ENCODE measurements around the gene TTI1. TPM values are rescaled to one million over a fixed set of nuclear protein-coding genes. Genes with fewer than 3 reads are reported as not detected.
A peak's percentile ranks its signal among the peaks of the same experiment; 100 is the strongest.

TTI1 gene
- total RNA-seq, 2 experiments from 2014 or later = 29.3 to 32.2 TPM

GRCh38 chr20:38052870-38053269 is 19.6 kb upstream of the TTI1 start:
- H3K27ac Mint-ChIP-seq = no peak overlapping the region
- ATAC-seq = no peak
- DNase-seq = no peak
- H3K27me3 Mint-ChIP-seq (ENCODE audit: low read depth) = no peaks in the 10 kb centered on the region
- no peak overlapping the region for H3K4me3 Mint-ChIP-seq
- CTCF ChIA-PET = interaction anchor here (0.9 to 2.4 kb wide), 4 partner anchors 16 to 169 kb away, joined by 3 to 14 read pairs (median 10); no protein-coding TSS in a partner anchor
- peaks cover 27% of the 10 kb centered on the region for H3K36me3 Mint-ChIP-seq (ENCODE audit: low read depth)
- POLR2A ChIA-PET = interaction anchor here (1.0 kb wide), 1 partner anchor 115 kb away, joined by 3 read pairs; no protein-coding TSS in a partner anchor
- peaks cover 23% of the 10 kb centered on the region for H3K4me1 Mint-ChIP-seq (ENCODE audit: low read depth)
- no peaks in the 10 kb centered on the region for H3K9me3 Mint-ChIP-seq (ENCODE audit: insufficient read depth)

GRCh38 chr20:38050686-38051085 is 17.4 kb upstream of the TTI1 start:
- no peak overlapping the region for H3K4me3 Mint-ChIP-seq
- DNase-seq = no peak
- no peaks in the 10 kb centered on the region for H3K27me3 Mint-ChIP-seq (ENCODE audit: low read depth)
- peaks cover 15% of the 10 kb centered on the region for H3K4me1 Mint-ChIP-seq (ENCODE audit: low read depth)
- H3K36me3 Mint-ChIP-seq (ENCODE audit: low read depth) = peaks cover 25% of the 10 kb centered on the region
- CTCF ChIA-PET = interaction anchor here (0.7 to 2.1 kb wide), 6 partner anchors 9 to 487 kb away, joined by 3 to 6 read pairs (median 3); no protein-coding TSS in a partner anchor
- ATAC-seq = no peak
- H3K27ac Mint-ChIP-seq = peak overlapping the region; percentile 9
- no peaks in the 10 kb centered on the region for H3K9me3 Mint-ChIP-seq (ENCODE audit: insufficient read depth)
- POLR2A ChIA-PET = interaction anchor here (0.6 kb wide), 1 partner anchor 17 kb away, joined by 4 read pairs; the partner anchor contains the start of genes RPRD1B and TTI1

- H3K4me3 Mint-ChIP-seq = no peak overlapping the region
- no peak overlapping the region for H3K27ac Mint-ChIP-seq
- no peak for DNase-seq
- no peaks in the 10 kb centered on the region for H3K27me3 Mint-ChIP-seq (ENCODE audit: low read depth)
- peaks cover 23% of the 10 kb centered on the region for H3K36me3 Mint-ChIP-seq (ENCODE audit: low read depth)
- ChIA-PET POLR2A (no interaction called here), CTCF (interaction anchor here (0.7 to 2.4 kb wide), 6 partner anchors 7 to 486 kb away, joined by 3 to 16 read pairs (median 4); no protein-coding TSS in a partner anchor)
- no peak for ATAC-seq
- H3K9me3 Mint-ChIP-seq (ENCODE audit: insufficient read depth) = no peaks in the 10 kb centered on the region
- H3K4me1 Mint-ChIP-seq (ENCODE audit: low read depth) = peaks cover 12% of the 10 kb centered on the region
Observed at GRCh38 chr20:38049800-38050199, 16.5 kb upstream of the TTI1 start.

GRCh38 chr20:38046572-38046971 is 13.3 kb upstream of the TTI1 start:
- H3K36me3 Mint-ChIP-seq (ENCODE audit: low read depth) = peaks cover 41% of the 10 kb centered on the region
- CTCF ChIA-PET = interaction anchor here (0.8 to 1.0 kb wide), 2 partner anchors 11 to 174 kb away, joined by 3 to 4 read pairs; no protein-coding TSS in a partner anchor
- no peak overlapping the region for H3K27ac Mint-ChIP-seq
- ATAC-seq = no peak
- H3K27me3 Mint-ChIP-seq (ENCODE audit: low read depth) = no peaks in the 10 kb centered on the region
- no peak overlapping the region for H3K4me3 Mint-ChIP-seq
- POLR2A ChIA-PET = interaction anchor here (1.4 kb wide), 1 partner anchor 13 kb away, joined by 5 read pairs; the partner anchor contains the start of genes RPRD1B and TTI1
- H3K4me1 Mint-ChIP-seq (ENCODE audit: low read depth) = peaks cover 17% of the 10 kb centered on the region
- H3K9me3 Mint-ChIP-seq (ENCODE audit: insufficient read depth) = no peaks in the 10 kb centered on the region
- DNase-seq = no peak

- ChIA-PET CTCF (interaction anchor here (1.1 to 1.5 kb wide), 2 partner anchors 11 to 13 kb away, joined by 3 to 6 read pairs; partner anchors contain the start of gene RPRD1B), POLR2A (interaction anchor here (1.7 kb wide), 1 partner anchor 11 kb away, joined by 10 read pairs; the partner anchor contains the start of genes RPRD1B and TTI1)
- Mint-ChIP-seq H3K36me3 (ENCODE audit: low read depth) (peaks cover 42% of the 10 kb centered on the region), H3K4me3 (no peak overlapping the region), H3K9me3 (ENCODE audit: insufficient read depth) (no peaks in the 10 kb centered on the region), H3K27ac (no peak overlapping the region), H3K4me1 (ENCODE audit: low read depth) (peaks cover 15% of the 10 kb centered on the region), H3K27me3 (ENCODE audit: low read depth) (no peaks in the 10 kb centered on the region)
- ATAC-seq (no peak), DNase-seq (no peak)
Observed at GRCh38 chr20:38044685-38045084, 11.4 kb upstream of the TTI1 start.

- H3K4me3 Mint-ChIP-seq = no peak overlapping the region
- no peak for ATAC-seq
- no peaks in the 10 kb centered on the region for H3K9me3 Mint-ChIP-seq (ENCODE audit: insufficient read depth)
- DNase-seq = no peak
- no peaks in the 10 kb centered on the region for H3K27me3 Mint-ChIP-seq (ENCODE audit: low read depth)
- peaks cover 43% of the 10 kb centered on the region for H3K36me3 Mint-ChIP-seq (ENCODE audit: low read depth)
- no peak overlapping the region for H3K27ac Mint-ChIP-seq
- POLR2A ChIA-PET = interaction anchor here (1.7 kb wide), 1 partner anchor 10 kb away, joined by 10 read pairs; the partner anchor contains the start of genes RPRD1B and TTI1
- peaks cover 16% of the 10 kb centered on the region for H3K4me1 Mint-ChIP-seq (ENCODE audit: low read depth)
- CTCF ChIA-PET = interaction anchor here (0.6 to 2.1 kb wide), 4 partner anchors 10 to 178 kb away, joined by 3 to 7 read pairs (median 3); partner anchors contain the start of gene RPRD1B
Observed at GRCh38 chr20:38043512-38044300, 10.4 kb upstream of the TTI1 start.

GRCh38 chr20:38040276-38040675 is 7.0 kb upstream of the TTI1 start:
- Mint-ChIP-seq H3K27ac (no peak overlapping the region), H3K9me3 (ENCODE audit: insufficient read depth) (no peaks in the 10 kb centered on the region), H3K27me3 (ENCODE audit: low read depth) (no peaks in the 10 kb centered on the region), H3K4me3 (no peak overlapping the region), H3K4me1 (ENCODE audit: low read depth) (peaks cover 36% of the 10 kb centered on the region), H3K36me3 (ENCODE audit: low read depth) (peaks cover 53% of the 10 kb centered on the region)
- ChIA-PET POLR2A (no interaction called here), CTCF (interaction anchor here (2.0 kb wide), 1 partner anchor 17 kb away, joined by 7 read pairs; no protein-coding TSS in a partner anchor)
- DNase-seq = no peak
- no peak for ATAC-seq

GRCh38 chr20:38036366-38036765 is 3.1 kb upstream of the TTI1 start:
- DNase-seq = no peak
- Mint-ChIP-seq H3K4me1 (ENCODE audit: low read depth) (peaks cover 51% of the 10 kb centered on the region), H3K27ac (no peak overlapping the region), H3K9me3 (ENCODE audit: insufficient read depth) (no peaks in the 10 kb centered on the region), H3K4me3 (no peak overlapping the region), H3K36me3 (ENCODE audit: low read depth) (peaks cover 44% of the 10 kb centered on the region), H3K27me3 (ENCODE audit: low read depth) (no peaks in the 10 kb centered on the region)
- ChIA-PET POLR2A (no interaction called here), CTCF (interaction anchor here (1.0 to 1.6 kb wide), 5 partner anchors 16 to 185 kb away, joined by 3 to 4 read pairs (median 3); no protein-coding TSS in a partner anchor)
- ATAC-seq = no peak

- H3K9me3 Mint-ChIP-seq (ENCODE audit: insufficient read depth) = no peaks in the 10 kb centered on the region
- H3K36me3 Mint-ChIP-seq (ENCODE audit: low read depth) = peaks cover 42% of the 10 kb centered on the region
- ATAC-seq = no peak
- DNase-seq = no peak
- peaks cover 56% of the 10 kb centered on the region for H3K4me1 Mint-ChIP-seq (ENCODE audit: low read depth)
- ChIA-PET CTCF (interaction anchor here (1.5 kb wide), 1 partner anchor 9 kb away, joined by 3 read pairs; no protein-coding TSS in a partner anchor), POLR2A (no interaction called here)
- H3K27me3 Mint-ChIP-seq (ENCODE audit: low read depth) = no peaks in the 10 kb centered on the region
- peak overlapping the region; percentile 99 for H3K27ac Mint-ChIP-seq
- peak overlapping the region; percentile 93 for H3K4me3 Mint-ChIP-seq
Observed at GRCh38 chr20:38034961-38035360, 1.7 kb upstream of the TTI1 start.

GRCh38 chr20:38034108-38034649 is 923 bp upstream of the TTI1 start:
- Mint-ChIP-seq H3K27me3 (ENCODE audit: low read depth) (no peaks in the 10 kb centered on the region), H3K4me3 (peak overlapping the region; percentile 93), H3K36me3 (ENCODE audit: low read depth) (peaks cover 47% of the 10 kb centered on the region), H3K4me1 (ENCODE audit: low read depth) (peaks cover 59% of the 10 kb centered on the region), H3K9me3 (ENCODE audit: insufficient read depth) (no peaks in the 10 kb centered on the region), H3K27ac (peak overlapping the region; percentile 99)
- CTCF ChIA-PET = interaction anchor here (1.5 to 2.4 kb wide), 3 partner anchors 10 to 39 kb away, joined by 3 to 12 read pairs (median 9); no protein-coding TSS in a partner anchor
- POLR2A ChIA-PET = interaction anchor here (0.9 to 1.8 kb wide), 11 partner anchors 9 to 36 kb away, joined by 3 to 10 read pairs (median 4); no protein-coding TSS in a partner anchor
- DNase-seq (no peak), ATAC-seq (no peak)

- Mint-ChIP-seq H3K27ac (peak overlapping the region; percentile 99), H3K9me3 (ENCODE audit: insufficient read depth) (no peaks in the 10 kb centered on the region), H3K4me1 (ENCODE audit: low read depth) (peaks cover 69% of the 10 kb centered on the region), H3K4me3 (peak overlapping the region; percentile 93), H3K27me3 (ENCODE audit: low read depth) (no peaks in the 10 kb centered on the region), H3K36me3 (ENCODE audit: low read depth) (peaks cover 55% of the 10 kb centered on the region)
- ChIA-PET CTCF (interaction anchor here (0.6 to 2.4 kb wide), 5 partner anchors 25 to 43 kb away, joined by 3 to 12 read pairs (median 8); no protein-coding TSS in a partner anchor), POLR2A (interaction anchor here (0.7 to 1.8 kb wide), 13 partner anchors 9 to 402 kb away, joined by 3 to 10 read pairs (median 3); partner anchors contain the start of gene SNHG17)
- DNase-seq = no peak
- ATAC-seq = peak; percentile 68
Observed at GRCh38 chr20:38032585-38033329, 499 bp downstream of the TTI1 start.

All from activated CD8-positive, alpha-beta T cell treated with anti-CD3 and anti-CD28 coated beads, Interleukin-2, amount 10 ng/mL, durations not matched to agents 7 days and 5 days (primary cell).